Neural progenitor cell (in vitro differentiated cells): ENCODE data around the gene CLK3.

Source experiments
- EZH2 ChIP-seq: fragments of 200-600 bp; sonication (generic); IDR thresholded peaks from 2 replicates; pipeline ENCODE4 v1.6.1; 2017; ENCODE audit warnings: antibody characterized with exemption, mild to moderate bottlenecking, moderate library complexity
- TF ChIP-seq, protein P1 (sequence below): fragments of 200-600 bp; sonication (generic); IDR thresholded peaks from 2 replicates; pipeline ENCODE4 v1.5.1; 2017; ENCODE audit warnings: antibody characterized with exemption, mild to moderate bottlenecking

DNA sequence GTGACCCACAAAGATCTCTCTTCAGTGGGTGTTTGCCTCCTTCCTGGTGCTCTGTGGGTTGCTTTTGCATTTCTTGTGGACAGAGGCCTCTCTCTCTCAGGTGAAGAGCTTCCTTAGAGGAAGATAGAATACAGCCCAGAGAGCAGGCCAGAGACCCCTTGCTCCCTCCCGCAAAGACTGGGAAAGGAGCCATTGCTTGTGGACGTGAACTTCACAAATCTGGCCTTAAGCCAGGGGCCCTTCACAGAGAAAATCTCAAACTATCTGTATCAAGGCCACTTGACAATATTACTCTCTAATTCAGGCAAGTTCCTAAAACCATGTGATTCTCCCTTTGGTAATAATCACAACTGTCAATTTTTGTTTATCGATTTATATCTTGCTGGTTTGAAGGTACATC, 30.4 kb upstream of the CLK3 start:
- TF ChIP-seq, protein P1, sequence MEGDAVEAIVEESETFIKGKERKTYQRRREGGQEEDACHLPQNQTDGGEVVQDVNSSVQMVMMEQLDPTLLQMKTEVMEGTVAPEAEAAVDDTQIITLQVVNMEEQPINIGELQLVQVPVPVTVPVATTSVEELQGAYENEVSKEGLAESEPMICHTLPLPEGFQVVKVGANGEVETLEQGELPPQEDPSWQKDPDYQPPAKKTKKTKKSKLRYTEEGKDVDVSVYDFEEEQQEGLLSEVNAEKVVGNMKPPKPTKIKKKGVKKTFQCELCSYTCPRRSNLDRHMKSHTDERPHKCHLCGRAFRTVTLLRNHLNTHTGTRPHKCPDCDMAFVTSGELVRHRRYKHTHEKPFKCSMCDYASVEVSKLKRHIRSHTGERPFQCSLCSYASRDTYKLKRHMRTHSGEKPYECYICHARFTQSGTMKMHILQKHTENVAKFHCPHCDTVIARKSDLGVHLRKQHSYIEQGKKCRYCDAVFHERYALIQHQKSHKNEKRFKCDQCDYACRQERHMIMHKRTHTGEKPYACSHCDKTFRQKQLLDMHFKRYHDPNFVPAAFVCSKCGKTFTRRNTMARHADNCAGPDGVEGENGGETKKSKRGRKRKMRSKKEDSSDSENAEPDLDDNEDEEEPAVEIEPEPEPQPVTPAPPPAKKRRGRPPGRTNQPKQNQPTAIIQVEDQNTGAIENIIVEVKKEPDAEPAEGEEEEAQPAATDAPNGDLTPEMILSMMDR: no peak
- no peak for TF ChIP-seq EZH2
